NB4 (cell line): ENCODE results near the gene WNT3.

Source experiments
- DNase-seq: peaks from one replicate; pipeline ENCODE4 v3.0.0; 2010; ENCODE audit warnings: low read depth
- H3K4me3 ChIP-seq: one replicate; pipeline ENCODE4 v1.5.1; 2011; ENCODE audit warnings: mild to moderate bottlenecking, low read depth, low read length, moderate library complexity
- MAX ChIP-seq: IDR thresholded peaks from 2 replicates; pipeline ENCODE4 v1.6.1; 2011; ENCODE audit warnings: low read depth, low read length
- MYC ChIP-seq: IDR thresholded peaks from 2 replicates; pipeline ENCODE4 v1.6.1; 2011; ENCODE audit warnings: low read depth, low read length
- POLR2A ChIP-seq: IDR thresholded peaks from 2 replicates; pipeline ENCODE4 v1.6.1; 2011; ENCODE audit warnings: mild to moderate bottlenecking; ENCODE audit not compliant: insufficient read length; ENCODE audit errors: extremely low read depth
- TF ChIP-seq, protein P1 (sequence below): IDR thresholded peaks from one replicate; pipeline ENCODE4 v1.5.1; 2012; ENCODE audit warnings: low read depth, low read length

The WNT3 gene

DNA sequence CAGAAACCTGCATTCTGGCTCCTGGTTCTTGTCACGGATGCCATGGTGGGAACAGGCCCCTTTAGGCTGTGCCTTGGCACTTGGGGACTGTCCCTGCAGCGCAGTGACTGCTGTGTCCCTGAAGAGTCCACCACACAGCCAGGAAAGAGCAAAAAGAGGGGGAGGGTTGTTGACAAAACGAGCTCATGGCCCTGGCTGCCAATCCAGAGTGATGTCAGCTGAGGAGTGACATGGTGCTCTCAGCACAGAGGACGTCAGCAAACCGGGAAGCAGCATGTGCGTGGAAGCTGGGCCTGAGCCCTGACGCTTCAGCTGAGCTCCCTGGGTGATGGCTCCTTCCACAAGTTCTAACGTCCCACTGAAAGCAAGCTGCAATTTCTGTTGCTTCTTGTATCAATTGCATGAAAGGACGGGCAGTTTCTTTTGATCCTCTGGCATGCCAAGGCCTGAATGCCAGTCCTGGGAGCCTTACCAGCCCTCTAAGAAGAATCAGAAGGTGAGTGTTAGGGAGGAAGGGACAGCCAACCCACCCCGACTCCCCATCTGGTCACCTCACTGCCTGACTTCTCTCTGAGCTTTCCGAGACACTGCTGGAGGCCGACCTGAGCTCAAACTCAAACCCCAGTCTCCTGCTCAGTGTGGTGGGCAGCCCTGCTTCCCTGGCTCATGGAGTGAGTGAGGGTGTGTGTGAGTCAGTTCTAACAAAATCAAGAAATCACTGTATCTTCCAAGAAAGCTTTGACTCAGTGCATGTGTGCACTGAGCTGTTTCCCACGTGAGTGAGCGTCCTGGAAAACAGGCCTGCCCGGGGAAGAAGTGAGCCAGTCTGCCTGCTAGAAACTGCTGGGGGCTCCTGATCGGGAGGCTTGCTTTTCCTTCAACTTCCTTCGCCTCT, 14.7 kb upstream of the WNT3 start:
- H3K4me3 ChIP-seq, result no peak overlapping the region
- TF ChIP-seq MYC, result no peak
- no peak for TF ChIP-seq POLR2A
- TF ChIP-seq, protein P1, sequence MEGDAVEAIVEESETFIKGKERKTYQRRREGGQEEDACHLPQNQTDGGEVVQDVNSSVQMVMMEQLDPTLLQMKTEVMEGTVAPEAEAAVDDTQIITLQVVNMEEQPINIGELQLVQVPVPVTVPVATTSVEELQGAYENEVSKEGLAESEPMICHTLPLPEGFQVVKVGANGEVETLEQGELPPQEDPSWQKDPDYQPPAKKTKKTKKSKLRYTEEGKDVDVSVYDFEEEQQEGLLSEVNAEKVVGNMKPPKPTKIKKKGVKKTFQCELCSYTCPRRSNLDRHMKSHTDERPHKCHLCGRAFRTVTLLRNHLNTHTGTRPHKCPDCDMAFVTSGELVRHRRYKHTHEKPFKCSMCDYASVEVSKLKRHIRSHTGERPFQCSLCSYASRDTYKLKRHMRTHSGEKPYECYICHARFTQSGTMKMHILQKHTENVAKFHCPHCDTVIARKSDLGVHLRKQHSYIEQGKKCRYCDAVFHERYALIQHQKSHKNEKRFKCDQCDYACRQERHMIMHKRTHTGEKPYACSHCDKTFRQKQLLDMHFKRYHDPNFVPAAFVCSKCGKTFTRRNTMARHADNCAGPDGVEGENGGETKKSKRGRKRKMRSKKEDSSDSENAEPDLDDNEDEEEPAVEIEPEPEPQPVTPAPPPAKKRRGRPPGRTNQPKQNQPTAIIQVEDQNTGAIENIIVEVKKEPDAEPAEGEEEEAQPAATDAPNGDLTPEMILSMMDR, result no peak
- no peak for TF ChIP-seq MAX
- DNase-seq, result no peak

DNA sequence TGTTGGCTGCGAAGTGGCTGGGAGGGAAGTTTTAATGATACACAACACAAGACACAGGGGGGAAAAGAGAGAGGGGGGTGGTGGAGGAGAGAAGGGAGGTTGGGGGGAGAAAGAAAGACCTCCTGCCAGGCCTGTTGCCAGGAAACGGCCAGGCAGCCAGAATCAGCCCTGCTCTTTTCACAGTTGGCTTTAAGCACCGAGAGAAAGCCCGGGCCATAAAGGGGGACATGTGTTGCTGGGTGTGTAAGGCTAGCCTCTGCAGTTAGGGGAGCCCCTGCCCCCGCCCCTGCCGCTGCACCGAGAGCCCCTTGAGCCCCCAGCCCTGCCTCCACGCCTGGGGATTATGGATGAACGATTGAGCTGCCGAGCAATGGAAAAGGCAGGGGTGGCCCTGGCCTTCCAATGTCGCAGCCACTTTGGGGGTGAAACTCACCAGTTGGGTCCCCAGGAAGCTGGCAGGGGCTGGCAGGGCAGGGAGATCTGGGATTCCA, 13.9 kb upstream of the WNT3 start:
- H3K4me3 ChIP-seq, result no peak overlapping the region
- DNase-seq, result no peak
- TF ChIP-seq POLR2A, result no peak
- TF ChIP-seq, protein P1, result no peak
- no peak for TF ChIP-seq MAX
- TF ChIP-seq MYC, result no peak

GRCh38 chr17:46831573-46832330, 13.3 kb upstream of the WNT3 start:
- TF ChIP-seq, protein P1, result no peak
- TF ChIP-seq POLR2A (no peak), MAX (no peak), MYC (no peak)
- no peak for DNase-seq
- H3K4me3 ChIP-seq, result no peak overlapping the region

- no peak for TF ChIP-seq POLR2A
- TF ChIP-seq, protein P1, result no peak
- no peak for TF ChIP-seq MYC
- TF ChIP-seq MAX, result no peak
- no peak overlapping the region for H3K4me3 ChIP-seq
- DNase-seq, result no peak
These were observed 8.8 kb upstream of the WNT3 start for GRCh38 chr17:46827274-46827673.

- DNase-seq, result no peak
- no peak overlapping the region for H3K4me3 ChIP-seq
- no peak for TF ChIP-seq MYC
- TF ChIP-seq MAX, result no peak
These were observed 7.6 kb upstream of the WNT3 start for GRCh38 chr17:46826116-46826515.
